Colonic mucosa (tissue), 4 donors: ENCODE measurements around the gene TMSB10. TPM values are rescaled to one million over a fixed set of nuclear protein-coding genes. Genes with fewer than 3 reads are reported as not detected.
A peak's percentile ranks its signal among the peaks of the same experiment; 100 is the strongest.
"Not testable (repeated sequence)": the region's sequence is repeated elsewhere in the genome, so short reads cannot be mapped to it uniquely, and the experiment has no call there.

Experiments used
- DNase-seq: peaks from one replicate; pipeline ENCODE4 v3.0.0-alpha.2; 2020
- H3K27ac ChIP-seq: fragments of 200-600 bp; one replicate; pipeline ENCODE4 v1.8.0; 2021
- H3K27me3 ChIP-seq: fragments of 200-600 bp; one replicate; pipeline ENCODE4 v1.8.0; 2021
- H3K36me3 ChIP-seq: fragments of 200-600 bp; one replicate; pipeline ENCODE4 v1.8.0; 2021
- H3K4me1 ChIP-seq: fragments of 200-600 bp; one replicate; pipeline ENCODE4 v1.8.0; 2021; ENCODE audit warnings: mild to moderate bottlenecking
- H3K4me3 ChIP-seq: fragments of 200-600 bp; one replicate; pipeline ENCODE4 v1.8.0; 2021
- H3K9ac ChIP-seq, 2 donors: one replicate each; pipeline ENCODE4 v1.7.0; 2013; ENCODE audit warnings: control low read depth in 2 of 2, low read depth in 2 of 2, low read length in 2 of 2
- H3K9me3 ChIP-seq: fragments of 200-600 bp; one replicate; pipeline ENCODE4 v1.8.0; 2021
- intact Hi-C: fragments of 100-400 bp; cut with DNase I; formaldehyde crosslinking; loops from one replicate; pipeline ENCODE4 v1.14.1; 2022
- total RNA-seq, 2 donors: library from RNA; stranded (reverse); fragmentation: NEBNext Ultra II Directional in 1 of 2; extraction: Animal tissue kit (Norgen Biotek cat#: 25700) in 1 of 2; gene quantifications; one replicate each; pipeline ENCODE4 v1.2.1, GENCODE V29; 2021
- TF ChIP-seq, protein P1 (sequence below): fragments of 200-600 bp; IDR thresholded peaks from one replicate; pipeline ENCODE4 v1.8.0; 2022; ENCODE audit warnings: antibody characterized with exemption, mild to moderate bottlenecking
- donor health status: healthy.
- donor health status: DM: no; HTN: no; CAD: no.
- donor health status: DM: no; HTN: no; CAD: no.

Gene TMSB10
- total RNA-seq, 2 donors from 2014 or later = 2,226 to 3,150 TPM

DNA sequence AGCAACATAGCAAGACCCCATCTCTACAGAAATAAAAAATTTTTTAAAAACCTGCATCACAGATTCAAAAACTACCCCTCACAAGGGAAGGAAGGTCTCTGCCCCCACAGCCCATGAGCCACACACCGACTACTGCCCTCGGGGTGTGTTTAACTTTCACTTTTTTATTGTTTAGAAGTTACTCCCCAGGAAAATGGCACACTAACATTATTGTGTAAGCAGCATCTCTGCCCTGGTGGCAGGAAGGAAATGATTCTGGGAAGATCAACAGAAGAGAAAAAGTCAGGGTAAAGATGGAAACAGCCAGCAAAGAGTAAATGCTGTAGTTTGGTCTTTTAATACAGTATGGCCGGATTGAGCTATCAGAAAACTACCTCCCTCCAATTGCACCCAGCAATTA is 46.5 kb upstream of the TMSB10 start:
- H3K27me3 ChIP-seq = no peaks in the 10 kb centered on the region
- no peak overlapping the region for H3K27ac ChIP-seq
- H3K36me3 ChIP-seq = no peaks in the 10 kb centered on the region
- no peak for DNase-seq
- H3K9ac ChIP-seq = no peak overlapping the region
- intact Hi-C loops = loop anchor here (10.0 kb wide), 1 partner anchor 334 kb away; no protein-coding TSS in a partner anchor
- H3K4me1 ChIP-seq = no peaks in the 10 kb centered on the region
- H3K4me3 ChIP-seq = no peak overlapping the region
- TF ChIP-seq, protein P1, sequence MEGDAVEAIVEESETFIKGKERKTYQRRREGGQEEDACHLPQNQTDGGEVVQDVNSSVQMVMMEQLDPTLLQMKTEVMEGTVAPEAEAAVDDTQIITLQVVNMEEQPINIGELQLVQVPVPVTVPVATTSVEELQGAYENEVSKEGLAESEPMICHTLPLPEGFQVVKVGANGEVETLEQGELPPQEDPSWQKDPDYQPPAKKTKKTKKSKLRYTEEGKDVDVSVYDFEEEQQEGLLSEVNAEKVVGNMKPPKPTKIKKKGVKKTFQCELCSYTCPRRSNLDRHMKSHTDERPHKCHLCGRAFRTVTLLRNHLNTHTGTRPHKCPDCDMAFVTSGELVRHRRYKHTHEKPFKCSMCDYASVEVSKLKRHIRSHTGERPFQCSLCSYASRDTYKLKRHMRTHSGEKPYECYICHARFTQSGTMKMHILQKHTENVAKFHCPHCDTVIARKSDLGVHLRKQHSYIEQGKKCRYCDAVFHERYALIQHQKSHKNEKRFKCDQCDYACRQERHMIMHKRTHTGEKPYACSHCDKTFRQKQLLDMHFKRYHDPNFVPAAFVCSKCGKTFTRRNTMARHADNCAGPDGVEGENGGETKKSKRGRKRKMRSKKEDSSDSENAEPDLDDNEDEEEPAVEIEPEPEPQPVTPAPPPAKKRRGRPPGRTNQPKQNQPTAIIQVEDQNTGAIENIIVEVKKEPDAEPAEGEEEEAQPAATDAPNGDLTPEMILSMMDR = no peak
- H3K9me3 ChIP-seq = no peaks in the 10 kb centered on the region

- no peak for DNase-seq
- intact Hi-C loops = loop anchor here (5.0 kb wide), 1 partner anchor 364 kb away; no protein-coding TSS in a partner anchor
Measured at GRCh38 chr2:84861539-84861938, 43.9 kb upstream of the TMSB10 start.

GRCh38 chr2:84862006-84862405 is 43.5 kb upstream of the TMSB10 start:
- H3K4me3 ChIP-seq = no peak overlapping the region
- intact Hi-C loops = loop anchor here (5.0 kb wide), 1 partner anchor 365 kb away; no protein-coding TSS in a partner anchor
- no peak for DNase-seq
- no peak overlapping the region for H3K27ac ChIP-seq
- H3K9ac ChIP-seq = no peak overlapping the region
- no peaks in the 10 kb centered on the region for H3K4me1 ChIP-seq
- no peaks in the 10 kb centered on the region for H3K36me3 ChIP-seq
- H3K27me3 ChIP-seq = no peaks in the 10 kb centered on the region
- TF ChIP-seq, protein P1 = no peak
- no peaks in the 10 kb centered on the region for H3K9me3 ChIP-seq

More at GRCh38 chr2:84861539-84861938, 43.9 kb upstream of the TMSB10 start:
- Histone ChIP-seq H3K27me3 (no peaks in the 10 kb centered on the region), H3K4me1 (no peaks in the 10 kb centered on the region), H3K27ac (no peak overlapping the region), H3K36me3 (no peaks in the 10 kb centered on the region), H3K4me3 (no peak overlapping the region), H3K9me3 (no peaks in the 10 kb centered on the region), H3K9ac (no peak overlapping the region)
- TF ChIP-seq, protein P1 = no peak

- Histone ChIP-seq H3K27me3 (no peaks in the 10 kb centered on the region), H3K4me1 (no peaks in the 10 kb centered on the region), H3K36me3 (no peaks in the 10 kb centered on the region), H3K27ac (no peak overlapping the region), H3K9me3 (no peaks in the 10 kb centered on the region), H3K9ac (no peak overlapping the region), H3K4me3 (no peak overlapping the region)
- no peak for DNase-seq
- TF ChIP-seq, protein P1 = peak; percentile 19
- intact Hi-C loops = no loop called here
Measured at GRCh38 chr2:84865181-84865783, 40.2 kb upstream of the TMSB10 start.

DNA sequence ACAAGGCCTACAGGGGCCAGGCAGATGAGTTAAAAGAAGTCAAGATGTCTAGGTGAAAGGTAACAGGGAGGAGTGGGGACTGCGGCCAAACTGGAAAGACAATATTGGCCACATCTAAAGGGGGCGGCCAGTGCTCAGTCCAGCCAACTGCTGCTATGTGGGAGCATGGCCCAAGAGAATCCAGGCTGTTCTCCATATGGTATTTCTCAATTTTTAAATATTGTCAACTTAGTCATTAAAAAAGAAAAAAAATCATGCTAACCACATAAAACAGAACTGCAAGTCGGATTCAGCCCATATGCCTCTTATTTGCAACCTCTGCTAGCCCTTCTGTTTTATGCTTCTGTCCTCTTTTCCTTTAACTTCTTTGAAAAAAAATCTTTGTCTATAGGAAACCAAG is 39.3 kb upstream of the TMSB10 start:
- no peaks in the 10 kb centered on the region for H3K4me1 ChIP-seq
- H3K4me3 ChIP-seq = no peak overlapping the region
- intact Hi-C loops = no loop called here
- TF ChIP-seq, protein P1 = no peak
- H3K27ac ChIP-seq = no peak overlapping the region
- H3K27me3 ChIP-seq = no peaks in the 10 kb centered on the region
- no peaks in the 10 kb centered on the region for H3K36me3 ChIP-seq
- H3K9me3 ChIP-seq = no peaks in the 10 kb centered on the region
- H3K9ac ChIP-seq = no peak overlapping the region
- DNase-seq = no peak

- H3K9me3 ChIP-seq, H3K36me3 ChIP-seq, H3K4me1 ChIP-seq, H3K4me3 ChIP-seq, H3K27ac ChIP-seq, intact Hi-C loops, H3K9ac ChIP-seq, DNase-seq, H3K27me3 ChIP-seq: not testable (repeated sequence)
Measured at GRCh38 chr2:84868327-84868726, 37.1 kb upstream of the TMSB10 start.
